ENCODE results near the gene ABR. TPM values are rescaled to one million over a fixed set of nuclear protein-coding genes. Genes with fewer than 3 reads are reported as not detected.
"Not testable (repeated sequence)": the region's sequence is repeated elsewhere in the genome, so short reads cannot be mapped to it uniquely, and the experiment has no call there.

Gene ABR
- total RNA-seq, 1 donor = 156 TPM

GRCh38 chr17:1099242-1099641 lies 80.5 kb downstream of the ABR start:
- H2AFZ ChIP-seq (ENCODE audit: low read length) = no peak overlapping the region
- peaks cover 27% of the 10 kb centered on the region for H3K36me3 ChIP-seq (ENCODE audit: insufficient read depth, low read length)
- H3K27ac ChIP-seq (ENCODE audit: low read depth, low read length) = no peak overlapping the region
- peaks cover 3% of the 10 kb centered on the region for H3K4me1 ChIP-seq (ENCODE audit: insufficient read depth, low read length)
- no peak overlapping the region for H3K4me3 ChIP-seq (ENCODE audit: insufficient read depth, low read length)
- no peak overlapping the region for H3K4me2 ChIP-seq (ENCODE audit: insufficient read depth, low read length)
- no peaks in the 10 kb centered on the region for H3K27me3 ChIP-seq (ENCODE audit: insufficient read depth, low read length)
- no peaks in the 10 kb centered on the region for H3K9me3 ChIP-seq (ENCODE audit: low read depth, low read length)
- DNase-seq (ENCODE audit: insufficient read length, low spot score, missing footprints) = peak; percentile 66
- TF ChIP-seq CTCF (IDR thresholded peaks at IDR 0.05; ENCODE audit: extremely low read depth, low read depth, low read length) = no peak
- H3K79me2 ChIP-seq (ENCODE audit: insufficient read depth, low read length) = peaks cover 60% of the 10 kb centered on the region
- H4K20me1 ChIP-seq (ENCODE audit: insufficient read depth, low read length) = peaks cover 25% of the 10 kb centered on the region

GRCh38 chr17:1097972-1098744 lies 81.6 kb downstream of the ABR start:
- peak; percentile 97 for DNase-seq (ENCODE audit: insufficient read length, low spot score, missing footprints)
- H2AFZ ChIP-seq (ENCODE audit: low read length); H3K4me3 ChIP-seq (ENCODE audit: insufficient read depth, low read length); H3K27me3 ChIP-seq (ENCODE audit: insufficient read depth, low read length); H3K4me1 ChIP-seq (ENCODE audit: insufficient read depth, low read length); H3K27ac ChIP-seq (ENCODE audit: low read depth, low read length); H3K9me3 ChIP-seq (ENCODE audit: low read depth, low read length): not testable (repeated sequence)
- peaks cover 28% of the 10 kb centered on the region for H3K36me3 ChIP-seq (ENCODE audit: insufficient read depth, low read length)
- H3K79me2 ChIP-seq (ENCODE audit: insufficient read depth, low read length) = peaks cover 55% of the 10 kb centered on the region
- peak overlapping the region; percentile 55 for H3K4me2 ChIP-seq (ENCODE audit: insufficient read depth, low read length)
- peaks cover 25% of the 10 kb centered on the region for H4K20me1 ChIP-seq (ENCODE audit: insufficient read depth, low read length)

GRCh38 chr17:1096215-1096614 lies 83.6 kb downstream of the ABR start:
- no peak overlapping the region for H3K4me3 ChIP-seq (ENCODE audit: insufficient read depth, low read length)
- TF ChIP-seq CTCF (IDR thresholded peaks at IDR 0.05; ENCODE audit: extremely low read depth, low read depth, low read length) = no peak
- peaks cover 3% of the 10 kb centered on the region for H3K4me1 ChIP-seq (ENCODE audit: insufficient read depth, low read length)
- peak; percentile 30 for DNase-seq (ENCODE audit: insufficient read length, low spot score, missing footprints)
- H2AFZ ChIP-seq (ENCODE audit: low read length) = no peak overlapping the region
- no peaks in the 10 kb centered on the region for H3K9me3 ChIP-seq (ENCODE audit: low read depth, low read length)
- peaks cover 48% of the 10 kb centered on the region for H3K79me2 ChIP-seq (ENCODE audit: insufficient read depth, low read length)
- H3K27ac ChIP-seq (ENCODE audit: low read depth, low read length) = no peak overlapping the region
- H3K27me3 ChIP-seq (ENCODE audit: insufficient read depth, low read length) = no peaks in the 10 kb centered on the region
- peaks cover 33% of the 10 kb centered on the region for H3K36me3 ChIP-seq (ENCODE audit: insufficient read depth, low read length)
- peaks cover 22% of the 10 kb centered on the region for H4K20me1 ChIP-seq (ENCODE audit: insufficient read depth, low read length)
- H3K4me2 ChIP-seq (ENCODE audit: insufficient read depth, low read length) = no peak overlapping the region

GRCh38 chr17:1095853-1096173 lies 84.0 kb downstream of the ABR start:
- Histone ChIP-seq H3K27me3 (ENCODE audit: insufficient read depth, low read length) (no peaks in the 10 kb centered on the region), H3K4me2 (ENCODE audit: insufficient read depth, low read length) (no peak overlapping the region), H4K20me1 (ENCODE audit: insufficient read depth, low read length) (peaks cover 22% of the 10 kb centered on the region), H2AFZ (ENCODE audit: low read length) (no peak overlapping the region), H3K79me2 (ENCODE audit: insufficient read depth, low read length) (peaks cover 48% of the 10 kb centered on the region), H3K36me3 (ENCODE audit: insufficient read depth, low read length) (peaks cover 36% of the 10 kb centered on the region), H3K9me3 (ENCODE audit: low read depth, low read length) (no peaks in the 10 kb centered on the region), H3K4me1 (ENCODE audit: insufficient read depth, low read length) (peaks cover 3% of the 10 kb centered on the region), H3K27ac (ENCODE audit: low read depth, low read length) (no peak overlapping the region), H3K4me3 (ENCODE audit: insufficient read depth, low read length) (no peak overlapping the region)
- DNase-seq (ENCODE audit: insufficient read length, low spot score, missing footprints) = peak; percentile 78
- no peak for TF ChIP-seq CTCF (IDR thresholded peaks at IDR 0.05; ENCODE audit: extremely low read depth, low read depth, low read length)
